SH-SY5Y (cell line): ENCODE results near the gene CD19.

Source experiments
- GATA2 ChIP-seq: IDR thresholded peaks from 2 replicates; pipeline ENCODE4 v1.6.1; 2011; ENCODE audit warnings: mild to moderate bottlenecking, low read depth, low read length
- GATA3 ChIP-seq: IDR thresholded peaks from 2 replicates; pipeline ENCODE4 v1.6.1; 2011; ENCODE audit warnings: low read depth, mild to moderate bottlenecking, low read length, moderate library complexity

CD19 gene

DNA sequence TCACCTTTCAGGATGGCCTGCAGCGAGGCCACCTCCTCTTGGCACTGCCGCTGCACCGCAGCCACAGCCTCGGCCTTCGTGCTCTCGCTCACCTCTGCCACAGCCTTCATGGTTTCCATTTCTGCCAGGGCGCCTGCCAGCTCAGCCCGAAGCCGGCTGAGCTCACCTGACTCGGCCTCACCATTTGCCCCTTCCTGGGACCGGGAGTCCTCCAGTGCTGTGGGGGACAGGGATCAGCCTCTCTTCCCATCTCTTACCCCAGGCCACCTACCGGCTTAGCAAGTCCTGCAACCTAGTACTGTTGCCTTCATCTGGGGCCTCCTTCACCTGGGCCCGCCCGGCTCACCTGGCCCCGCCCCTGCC is 7.4 kb upstream of the CD19 start:
- TF ChIP-seq GATA3 (no peak), GATA2 (no peak)

GRCh38 chr16:28924762-28925385 is 6.9 kb upstream of the CD19 start, which contains the start of gene RABEP2:
TSS of gene RABEP2 (minus strand) at chr16:28925238. CDS start at chr16:28925163, 75 bp downstream.
- TF ChIP-seq GATA2 (no peak), GATA3 (no peak)

GRCh38 chr16:28925386-28926228 is 6.2 kb upstream of the CD19 start:
- TF ChIP-seq GATA3, result no peak
- peak; percentile 53; the same call in 1 of the 2 replicates for TF ChIP-seq GATA2

DNA sequence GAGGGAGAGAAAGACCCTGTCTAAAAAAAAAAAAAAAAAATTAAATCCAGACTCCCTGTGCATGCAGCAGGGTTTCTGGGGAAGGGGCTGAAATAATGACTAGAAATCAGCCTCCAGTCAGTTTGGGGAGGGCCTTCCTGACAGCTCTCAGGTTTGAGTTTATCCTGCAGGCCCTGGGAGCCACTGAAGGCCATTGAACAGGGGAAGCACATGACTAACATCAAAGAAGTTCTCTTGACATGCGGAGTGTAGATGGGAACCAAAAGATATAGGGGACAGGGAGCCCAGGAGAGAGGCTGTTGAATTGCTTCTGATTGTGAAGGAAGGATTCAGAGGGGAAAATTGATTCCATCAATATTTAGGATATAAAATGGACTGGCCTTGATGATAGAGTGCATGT is 4.0 kb upstream of the CD19 start:
- TF ChIP-seq GATA2 (no peak), GATA3 (no peak)

DNA sequence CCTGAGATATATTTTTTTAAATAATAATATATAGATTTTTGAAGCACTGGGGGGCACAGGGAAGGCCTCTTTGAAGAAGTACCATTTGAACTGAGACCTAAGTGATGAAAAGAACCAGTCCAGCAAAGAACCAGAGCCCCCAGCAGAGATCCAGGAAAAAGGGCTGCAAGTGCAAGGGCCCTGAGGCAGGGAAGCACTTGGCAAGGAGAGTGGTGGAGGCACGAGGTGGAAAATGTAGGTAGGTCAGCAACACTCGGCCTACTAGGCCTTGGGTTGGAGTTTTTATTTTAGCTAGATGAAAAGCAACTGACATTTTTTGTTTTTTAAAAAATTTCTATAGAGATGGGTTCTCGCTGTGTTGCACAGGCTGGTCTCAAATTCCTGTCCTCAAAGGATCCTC is 1.6 kb upstream of the CD19 start:
- TF ChIP-seq GATA3, result no peak
- no peak for TF ChIP-seq GATA2

GRCh38 chr16:28930652-28931051 is 1.1 kb upstream of the CD19 start:
- TF ChIP-seq GATA2, result no peak
- TF ChIP-seq GATA3, result no peak

DNA sequence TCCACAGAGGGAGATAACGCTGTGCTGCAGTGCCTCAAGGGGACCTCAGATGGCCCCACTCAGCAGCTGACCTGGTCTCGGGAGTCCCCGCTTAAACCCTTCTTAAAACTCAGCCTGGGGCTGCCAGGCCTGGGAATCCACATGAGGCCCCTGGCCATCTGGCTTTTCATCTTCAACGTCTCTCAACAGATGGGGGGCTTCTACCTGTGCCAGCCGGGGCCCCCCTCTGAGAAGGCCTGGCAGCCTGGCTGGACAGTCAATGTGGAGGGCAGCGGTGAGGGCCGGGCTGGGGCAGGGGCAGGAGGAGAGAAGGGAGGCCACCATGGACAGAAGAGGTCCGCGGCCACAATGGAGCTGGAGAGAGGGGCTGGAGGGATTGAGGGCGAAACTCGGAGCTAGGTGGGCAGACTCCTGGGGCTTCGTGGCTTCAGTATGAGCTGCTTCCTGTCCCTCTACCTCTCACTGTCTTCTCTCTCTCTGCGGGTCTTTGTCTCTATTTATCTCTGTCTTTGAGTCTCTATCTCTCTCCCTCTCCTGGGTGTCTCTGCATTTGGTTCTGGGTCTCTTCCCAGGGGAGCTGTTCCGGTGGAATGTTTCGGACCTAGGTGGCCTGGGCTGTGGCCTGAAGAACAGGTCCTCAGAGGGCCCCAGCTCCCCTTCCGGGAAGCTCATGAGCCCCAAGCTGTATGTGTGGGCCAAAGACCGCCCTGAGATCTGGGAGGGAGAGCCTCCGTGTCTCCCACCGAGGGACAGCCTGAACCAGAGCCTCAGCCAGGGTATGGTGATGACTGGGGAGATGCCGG is 769 bp downstream of the CD19 start:
- TF ChIP-seq GATA2 (no peak), GATA3 (no peak)

DNA sequence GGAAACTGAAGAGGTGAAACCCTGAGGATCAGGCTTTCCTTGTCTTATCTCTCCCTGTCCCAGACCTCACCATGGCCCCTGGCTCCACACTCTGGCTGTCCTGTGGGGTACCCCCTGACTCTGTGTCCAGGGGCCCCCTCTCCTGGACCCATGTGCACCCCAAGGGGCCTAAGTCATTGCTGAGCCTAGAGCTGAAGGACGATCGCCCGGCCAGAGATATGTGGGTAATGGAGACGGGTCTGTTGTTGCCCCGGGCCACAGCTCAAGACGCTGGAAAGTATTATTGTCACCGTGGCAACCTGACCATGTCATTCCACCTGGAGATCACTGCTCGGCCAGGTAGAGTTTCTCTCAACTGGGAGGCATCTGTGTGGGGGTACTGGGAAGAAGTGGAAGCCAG is 1.4 kb downstream of the CD19 start:
- TF ChIP-seq GATA3 (no peak), GATA2 (no peak)

- TF ChIP-seq GATA2 (no peak), GATA3 (no peak)
Observed at GRCh38 chr16:28935346-28935745, 3.6 kb downstream of the CD19 start.

DNA sequence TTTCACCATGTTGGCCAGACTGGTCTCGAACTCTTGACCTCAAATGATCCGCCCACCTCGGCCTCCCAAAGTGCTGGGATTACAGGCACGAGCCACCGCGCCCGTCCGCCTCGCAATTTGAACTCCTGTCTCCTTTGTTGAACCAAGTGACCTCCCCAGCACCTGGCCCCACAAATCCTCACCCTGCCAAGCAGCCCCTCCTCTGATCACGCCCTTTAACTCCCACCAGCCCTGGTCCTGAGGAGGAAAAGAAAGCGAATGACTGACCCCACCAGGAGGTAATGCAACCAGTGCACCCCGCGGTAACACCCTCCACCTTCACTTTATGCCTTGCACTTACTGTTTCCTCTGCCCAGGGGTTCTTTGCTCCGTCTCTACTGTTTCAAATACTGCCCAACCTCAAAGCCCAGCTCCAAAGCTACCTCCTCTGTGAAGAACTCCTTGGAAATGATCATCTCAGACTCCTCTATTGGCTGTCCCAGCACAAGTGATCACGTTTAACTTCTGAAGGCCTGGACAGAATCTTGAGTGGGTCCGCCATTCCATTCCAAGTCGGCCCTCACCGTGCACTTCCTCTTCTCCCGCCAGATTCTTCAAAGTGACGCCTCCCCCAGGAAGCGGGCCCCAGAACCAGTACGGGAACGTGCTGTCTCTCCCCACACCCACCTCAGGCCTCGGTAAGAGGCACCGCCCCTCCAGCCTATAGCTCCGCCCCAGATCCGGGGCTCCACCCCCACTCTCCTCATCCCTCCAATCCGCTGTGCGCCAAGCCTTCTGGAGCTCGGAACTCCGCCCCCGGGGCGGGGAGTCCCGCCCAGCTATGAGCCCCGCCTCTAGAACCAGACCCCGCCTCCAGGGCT is 4.4 kb downstream of the CD19 start:
- TF ChIP-seq GATA3, result no peak
- no peak for TF ChIP-seq GATA2

- TF ChIP-seq GATA3, result no peak
- TF ChIP-seq GATA2, result no peak
Observed at GRCh38 chr16:28936784-28937155, 5.0 kb downstream of the CD19 start.

DNA sequence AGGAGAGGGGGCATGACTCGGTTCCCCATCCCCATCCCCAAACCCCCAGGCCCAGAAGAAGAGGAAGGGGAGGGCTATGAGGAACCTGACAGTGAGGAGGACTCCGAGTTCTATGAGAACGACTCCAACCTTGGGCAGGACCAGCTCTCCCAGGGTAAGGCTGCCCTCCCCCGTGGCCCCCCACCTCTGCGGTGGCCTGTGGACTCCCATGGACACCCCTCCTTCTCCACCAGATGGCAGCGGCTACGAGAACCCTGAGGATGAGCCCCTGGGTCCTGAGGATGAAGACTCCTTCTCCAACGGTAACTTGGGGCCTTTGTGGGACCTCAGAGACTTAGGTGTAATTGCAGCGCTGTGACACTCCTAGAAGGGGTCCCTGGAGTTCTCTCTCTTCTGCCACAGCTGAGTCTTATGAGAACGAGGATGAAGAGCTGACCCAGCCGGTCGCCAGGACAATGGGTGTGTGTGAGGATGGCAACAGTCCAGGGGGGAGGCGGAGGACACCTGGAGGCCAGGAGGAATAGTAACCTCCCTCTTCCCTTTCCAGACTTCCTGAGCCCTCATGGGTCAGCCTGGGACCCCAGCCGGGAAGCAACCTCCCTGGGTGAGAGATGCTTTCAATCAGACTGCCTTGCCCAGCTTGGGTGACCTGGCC is 5.6 kb downstream of the CD19 start:
- TF ChIP-seq GATA3 (no peak), GATA2 (no peak)

GRCh38 chr16:28938721-28939120 is 7.0 kb downstream of the CD19 start:
- TF ChIP-seq GATA3 (no peak), GATA2 (no peak)
